WI38 (cell line): ENCODE data around the gene LPP.

Source experiments
- H3K4me3 ChIP-seq: 2 replicates; pipeline ENCODE4 v1.5.1; 2011; ENCODE audit warnings: low read depth, mild to moderate bottlenecking, control low read depth, low read length
- CTCF ChIP-seq: IDR thresholded peaks from 2 replicates; pipeline ENCODE4 v1.5.1; 2012; ENCODE audit warnings: low read depth, mild to moderate bottlenecking, control low read depth, low read length

Gene LPP

DNA sequence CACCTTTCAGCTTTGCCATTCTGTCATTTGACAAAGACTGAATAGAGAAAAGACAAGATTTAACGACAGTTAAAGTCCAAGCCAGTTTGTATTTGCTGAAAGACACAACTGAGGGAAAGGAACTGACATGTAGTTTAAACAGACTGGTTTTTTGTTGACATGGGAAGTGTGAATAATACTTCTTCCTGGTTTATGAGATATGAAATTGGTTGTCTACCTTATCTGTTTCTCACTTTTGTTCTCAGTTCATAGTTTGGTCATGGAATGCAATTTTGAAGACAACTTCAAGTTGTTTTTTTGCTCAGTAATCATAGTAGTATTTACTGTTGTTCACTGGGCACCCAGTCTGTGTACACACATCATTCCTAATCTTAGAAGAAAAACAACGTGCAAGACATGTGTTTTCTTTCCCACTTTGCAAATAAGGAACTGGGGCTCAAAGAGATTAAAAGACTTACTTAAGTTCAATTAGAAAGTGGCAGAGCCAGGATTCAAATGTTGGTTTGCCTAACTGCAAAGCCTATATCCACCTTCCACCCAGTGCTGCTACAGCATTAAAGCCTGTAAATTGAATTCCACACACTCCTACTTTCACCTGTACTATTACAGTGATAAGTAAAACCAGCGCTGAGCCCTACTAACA lies 103.5 kb downstream of the LPP start:
- TF ChIP-seq CTCF: no peak
- H3K4me3 ChIP-seq: no peak overlapping the region

DNA sequence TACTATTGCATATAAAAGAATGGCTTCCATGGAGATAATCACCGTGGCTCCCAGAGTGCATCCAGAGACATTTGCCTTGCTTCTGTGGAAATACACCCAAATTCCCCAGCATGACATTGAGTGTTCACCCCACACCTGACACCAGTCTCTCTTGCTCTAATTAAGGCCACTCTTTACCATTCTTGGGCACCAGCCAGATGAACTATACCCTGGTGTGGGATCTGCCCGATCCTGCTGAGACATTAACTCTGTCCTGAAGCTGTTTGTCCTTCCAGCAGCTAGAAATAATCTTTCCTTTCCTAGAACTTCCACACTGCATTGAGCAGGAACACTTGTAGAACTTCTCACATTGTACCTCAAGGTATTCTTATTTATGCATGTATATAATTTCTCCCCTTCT lies 105.2 kb downstream of the LPP start:
- TF ChIP-seq CTCF: no peak
- no peak overlapping the region for H3K4me3 ChIP-seq

- TF ChIP-seq CTCF: no peak
- H3K4me3 ChIP-seq: no peak overlapping the region
Measured at GRCh38 chr3:188259596-188259995, 105.6 kb downstream of the LPP start.

DNA sequence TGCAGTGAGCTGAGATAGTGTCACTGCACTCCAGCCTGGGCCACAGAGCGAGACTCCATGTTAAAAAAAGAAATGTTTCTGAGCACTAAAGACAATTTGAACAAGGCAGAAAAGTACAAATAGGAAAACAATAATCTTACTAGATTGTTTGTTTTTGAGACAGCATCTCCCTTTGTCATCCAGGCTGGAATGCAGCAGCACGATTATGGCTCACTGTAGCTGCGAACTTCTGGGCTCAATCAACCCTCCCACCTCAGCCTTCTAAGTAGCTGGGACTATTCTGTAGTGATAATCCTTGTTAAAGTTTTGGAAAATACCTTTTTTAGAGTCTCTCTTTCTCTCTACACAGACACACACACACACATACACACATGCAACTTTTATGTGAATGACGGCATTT lies 107.1 kb downstream of the LPP start:
- H3K4me3 ChIP-seq: 0 out of 2 replicates have a peak overlapping the region, but pooled peaks have one; percentile 6
- TF ChIP-seq CTCF: no peak

GRCh38 chr3:188262488-188262887 lies 108.5 kb downstream of the LPP start:
- H3K4me3 ChIP-seq: no peak overlapping the region
- no peak for TF ChIP-seq CTCF

- H3K4me3 ChIP-seq: no peak overlapping the region
Measured at GRCh38 chr3:188262913-188263683, 109.1 kb downstream of the LPP start.

More at GRCh38 chr3:188262913-188263683, 109.1 kb downstream of the LPP start:
- TF ChIP-seq CTCF: no peak
